Mucosa of descending colon (tissue), 3 donors: ENCODE results near the gene BCOR. TPM values are rescaled to one million over a fixed set of nuclear protein-coding genes. Genes with fewer than 3 reads are reported as not detected.

Source experiments
- ATAC-seq: fragments of 200-7000 bp; cut with Tn5 transposase; one replicate; pipeline ENCODE4 v1.9.1; 2020; ENCODE audit warnings: mild to moderate bottlenecking, moderate library complexity
- DNase-seq, 3 donors: peaks; one replicate each; pipeline ENCODE4 v3.0.0-alpha.2; 2020
- H3K36me3 ChIP-seq: fragments of 200-600 bp; one replicate; pipeline ENCODE4 v1.8.0; 2021; ENCODE audit warnings: low read depth, mild to moderate bottlenecking
- H3K4me1 ChIP-seq: fragments of 200-600 bp; one replicate; pipeline ENCODE4 v1.8.0; 2021; ENCODE audit warnings: low read depth, mild to moderate bottlenecking
- H3K4me3 ChIP-seq: fragments of 200-600 bp; one replicate; pipeline ENCODE4 v1.8.0; 2021; ENCODE audit warnings: mild to moderate bottlenecking
- H3K9me3 ChIP-seq: fragments of 200-600 bp; one replicate; pipeline ENCODE4 v1.8.0; 2021; ENCODE audit warnings: mild to moderate bottlenecking
- intact Hi-C, 2 donors: fragments of 100-400 bp; cut with DNase I in 1 of 2; cut with micrococcal nuclease in 1 of 2; formaldehyde crosslinking; loops; one replicate each; pipeline versions ENCODE4 v1.11.0 to v1.11.1; 2022; cut with DNase I, micrococcal nuclease
- total RNA-seq, 3 donors: library from RNA; stranded (reverse); fragmentation: NEBNext Ultra II Directional in 2 of 3; extraction: Animal tissue kit (Norgen Biotek cat#: 25700) in 2 of 3; gene quantifications; one replicate each; pipeline versions ENCODE4 v1.2.1 to v1.2.4, GENCODE V29; 2021 to 2023
- TF ChIP-seq, protein P1 (sequence below): fragments of 200-600 bp; IDR thresholded peaks from one replicate; pipeline ENCODE4 v1.8.0; 2022; ENCODE audit warnings: antibody characterized with exemption, mild to moderate bottlenecking
- donor health status: DM: no; HTN: no; CAD: no; lungs with moderate emphysema.
- donor health status: DM: no; HTN: no; CAD: no.
- donor health status: DM: no; HTN: yes; CAD: no.

The BCOR gene
- total RNA-seq, 3 donors from 2014 or later = 18.7 to 26.3 (median 23.6) TPM

- TF ChIP-seq, protein P1, sequence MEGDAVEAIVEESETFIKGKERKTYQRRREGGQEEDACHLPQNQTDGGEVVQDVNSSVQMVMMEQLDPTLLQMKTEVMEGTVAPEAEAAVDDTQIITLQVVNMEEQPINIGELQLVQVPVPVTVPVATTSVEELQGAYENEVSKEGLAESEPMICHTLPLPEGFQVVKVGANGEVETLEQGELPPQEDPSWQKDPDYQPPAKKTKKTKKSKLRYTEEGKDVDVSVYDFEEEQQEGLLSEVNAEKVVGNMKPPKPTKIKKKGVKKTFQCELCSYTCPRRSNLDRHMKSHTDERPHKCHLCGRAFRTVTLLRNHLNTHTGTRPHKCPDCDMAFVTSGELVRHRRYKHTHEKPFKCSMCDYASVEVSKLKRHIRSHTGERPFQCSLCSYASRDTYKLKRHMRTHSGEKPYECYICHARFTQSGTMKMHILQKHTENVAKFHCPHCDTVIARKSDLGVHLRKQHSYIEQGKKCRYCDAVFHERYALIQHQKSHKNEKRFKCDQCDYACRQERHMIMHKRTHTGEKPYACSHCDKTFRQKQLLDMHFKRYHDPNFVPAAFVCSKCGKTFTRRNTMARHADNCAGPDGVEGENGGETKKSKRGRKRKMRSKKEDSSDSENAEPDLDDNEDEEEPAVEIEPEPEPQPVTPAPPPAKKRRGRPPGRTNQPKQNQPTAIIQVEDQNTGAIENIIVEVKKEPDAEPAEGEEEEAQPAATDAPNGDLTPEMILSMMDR = no peak
- Histone ChIP-seq H3K36me3 (no peaks in the 10 kb centered on the region), H3K9me3 (no peaks in the 10 kb centered on the region), H3K4me3 (no peak overlapping the region), H3K4me1 (peaks cover 2% of the 10 kb centered on the region)
- peak; percentile 74 for ATAC-seq
- intact Hi-C loops = no loop called here
- no peak for DNase-seq
Observed at GRCh38 chrX:40035726-40036125, 62.0 kb downstream of the BCOR start.

- DNase-seq (no peak), ATAC-seq (no peak)
- no peaks in the 10 kb centered on the region for H3K9me3 ChIP-seq
- H3K4me1 ChIP-seq = no peaks in the 10 kb centered on the region
- TF ChIP-seq, protein P1 = no peak
- no peak overlapping the region for H3K4me3 ChIP-seq
- no peaks in the 10 kb centered on the region for H3K36me3 ChIP-seq
- intact Hi-C loops = no loop called here
Observed at GRCh38 chrX:40031911-40032310, 65.8 kb downstream of the BCOR start.

DNA sequence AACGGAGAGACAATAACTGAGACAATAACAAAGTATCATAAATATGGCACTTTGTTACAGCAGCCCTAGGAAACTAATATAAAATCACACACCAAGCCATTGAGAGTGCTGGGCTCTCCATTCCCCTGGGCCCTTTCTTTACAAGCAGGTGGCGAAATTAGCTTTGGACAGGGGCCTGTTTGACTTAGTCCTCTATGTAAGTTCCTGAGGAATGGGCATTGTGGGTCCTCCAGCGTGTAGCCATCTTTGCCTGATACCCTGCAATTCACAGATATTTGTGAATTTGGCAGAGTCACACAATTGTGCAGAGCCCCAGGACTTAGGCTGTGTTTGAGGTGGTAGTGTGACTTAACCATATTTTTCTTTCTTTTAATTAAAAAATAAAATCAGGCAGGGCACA is 67.6 kb downstream of the BCOR start:
- TF ChIP-seq, protein P1 = no peak
- Histone ChIP-seq H3K4me3 (no peak overlapping the region), H3K36me3 (no peaks in the 10 kb centered on the region), H3K4me1 (no peaks in the 10 kb centered on the region), H3K9me3 (no peaks in the 10 kb centered on the region)
- no peak for DNase-seq
- intact Hi-C loops = no loop called here
- no peak for ATAC-seq

GRCh38 chrX:40022421-40022820 is 75.3 kb downstream of the BCOR start:
- Histone ChIP-seq H3K4me1 (no peaks in the 10 kb centered on the region), H3K9me3 (no peaks in the 10 kb centered on the region), H3K4me3 (no peak overlapping the region), H3K36me3 (no peaks in the 10 kb centered on the region)
- TF ChIP-seq, protein P1 = no peak
- intact Hi-C loops = no loop called here
- ATAC-seq = no peak
- no peak for DNase-seq

DNA sequence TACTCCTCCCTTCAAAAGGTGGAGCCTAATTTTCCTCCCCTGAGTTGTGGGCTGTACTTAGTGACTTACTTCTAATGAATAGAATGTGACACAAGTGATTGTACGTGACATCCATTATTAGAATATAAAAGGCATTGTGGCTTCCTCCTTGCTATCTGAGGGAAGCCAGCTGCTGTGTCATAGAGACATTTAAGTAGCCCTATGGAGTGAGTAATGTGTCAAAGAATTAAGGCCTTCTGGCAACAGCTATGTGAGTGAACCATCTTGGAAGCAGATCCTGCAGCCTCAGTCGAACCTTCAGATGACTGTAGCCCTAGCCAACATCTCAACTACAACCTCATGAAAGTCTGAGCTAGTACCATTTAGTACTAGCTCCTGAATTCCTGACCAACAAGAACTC is 76.1 kb downstream of the BCOR start:
- TF ChIP-seq, protein P1 = no peak
- Histone ChIP-seq H3K4me3 (no peak overlapping the region), H3K4me1 (no peaks in the 10 kb centered on the region), H3K36me3 (no peaks in the 10 kb centered on the region), H3K9me3 (no peaks in the 10 kb centered on the region)
- DNase-seq (no peak), ATAC-seq (no peak)
- intact Hi-C loops = no loop called here

DNA sequence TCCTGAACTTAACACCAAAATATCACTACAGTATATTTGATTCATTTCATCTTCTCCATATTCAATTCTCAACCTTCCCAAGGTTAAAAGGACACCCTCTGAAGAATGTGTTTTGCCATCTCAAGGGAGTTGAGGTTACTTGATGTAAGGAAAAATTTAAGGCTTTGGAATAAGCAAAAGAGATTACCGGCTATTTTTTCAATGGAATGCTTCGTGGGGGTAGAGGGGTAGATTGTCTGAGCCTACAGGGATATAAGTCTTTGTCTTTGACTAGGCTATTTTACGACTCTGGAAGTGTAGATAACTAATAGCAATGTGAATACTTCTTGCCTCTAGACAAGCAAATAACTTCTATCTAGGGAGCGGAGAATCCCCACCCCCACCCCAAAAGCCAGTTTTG is 78.2 kb downstream of the BCOR start:
- TF ChIP-seq, protein P1 = no peak
- no peak for ATAC-seq

More for the DNA sequence above, 78.2 kb downstream of the BCOR start:
- no peak for DNase-seq
- Histone ChIP-seq H3K4me3 (no peak overlapping the region), H3K36me3 (no peaks in the 10 kb centered on the region), H3K9me3 (no peaks in the 10 kb centered on the region), H3K4me1 (no peaks in the 10 kb centered on the region)
- intact Hi-C loops = no loop called here
